PC-3 (cell line): ENCODE measurements around the gene STK33.

Experiments used
- EZH2phosphoT487 ChIP-seq: fragments of 300-600 bp; sonication (generic); IDR thresholded peaks from 2 replicates; pipeline ENCODE4 v1.6.1; 2018; ENCODE audit warnings: mild to moderate bottlenecking, antibody characterized with exemption, low read length, borderline replicate concordance
- TF ChIP-seq, protein P1 (sequence below): fragments of 300-600 bp; sonication (generic); conservative IDR thresholded peaks from 2 replicates; pipeline ENCODE4 v1.5.1; 2017; ENCODE audit warnings: antibody characterized with exemption, low read depth, mild to moderate bottlenecking, low read length

DNA sequence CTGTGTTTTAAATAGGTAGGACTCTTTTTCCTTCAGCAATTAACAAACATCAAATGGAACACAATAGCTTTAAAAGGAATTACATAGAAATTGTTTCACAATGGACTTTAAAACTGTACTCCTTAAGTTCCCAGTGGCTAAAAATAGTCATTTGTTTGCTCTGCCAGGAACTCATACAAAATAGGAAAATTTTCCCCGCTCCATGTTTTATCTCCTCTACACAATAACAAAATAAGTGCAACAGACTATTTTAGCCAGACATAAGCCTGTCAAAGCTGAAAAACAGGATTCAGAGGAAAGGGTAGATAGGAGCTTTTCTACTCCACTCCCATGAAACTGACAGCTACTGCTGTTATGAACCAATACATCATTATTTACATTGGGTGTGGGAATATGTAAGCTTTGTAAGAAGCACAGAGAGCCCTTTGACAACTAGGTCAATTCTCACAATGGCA lies 90.1 kb downstream of the STK33 start:
- TF ChIP-seq, protein P1, sequence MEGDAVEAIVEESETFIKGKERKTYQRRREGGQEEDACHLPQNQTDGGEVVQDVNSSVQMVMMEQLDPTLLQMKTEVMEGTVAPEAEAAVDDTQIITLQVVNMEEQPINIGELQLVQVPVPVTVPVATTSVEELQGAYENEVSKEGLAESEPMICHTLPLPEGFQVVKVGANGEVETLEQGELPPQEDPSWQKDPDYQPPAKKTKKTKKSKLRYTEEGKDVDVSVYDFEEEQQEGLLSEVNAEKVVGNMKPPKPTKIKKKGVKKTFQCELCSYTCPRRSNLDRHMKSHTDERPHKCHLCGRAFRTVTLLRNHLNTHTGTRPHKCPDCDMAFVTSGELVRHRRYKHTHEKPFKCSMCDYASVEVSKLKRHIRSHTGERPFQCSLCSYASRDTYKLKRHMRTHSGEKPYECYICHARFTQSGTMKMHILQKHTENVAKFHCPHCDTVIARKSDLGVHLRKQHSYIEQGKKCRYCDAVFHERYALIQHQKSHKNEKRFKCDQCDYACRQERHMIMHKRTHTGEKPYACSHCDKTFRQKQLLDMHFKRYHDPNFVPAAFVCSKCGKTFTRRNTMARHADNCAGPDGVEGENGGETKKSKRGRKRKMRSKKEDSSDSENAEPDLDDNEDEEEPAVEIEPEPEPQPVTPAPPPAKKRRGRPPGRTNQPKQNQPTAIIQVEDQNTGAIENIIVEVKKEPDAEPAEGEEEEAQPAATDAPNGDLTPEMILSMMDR, result no peak
- no peak for TF ChIP-seq EZH2phosphoT487
